ENCODE measurements around the gene NACC1. TPM values are rescaled to one million over a fixed set of nuclear protein-coding genes. Genes with fewer than 3 reads are reported as not detected.

Gene NACC1
- total RNA-seq, 1 donor from 2014 or later, result 66.1 TPM

DNA sequence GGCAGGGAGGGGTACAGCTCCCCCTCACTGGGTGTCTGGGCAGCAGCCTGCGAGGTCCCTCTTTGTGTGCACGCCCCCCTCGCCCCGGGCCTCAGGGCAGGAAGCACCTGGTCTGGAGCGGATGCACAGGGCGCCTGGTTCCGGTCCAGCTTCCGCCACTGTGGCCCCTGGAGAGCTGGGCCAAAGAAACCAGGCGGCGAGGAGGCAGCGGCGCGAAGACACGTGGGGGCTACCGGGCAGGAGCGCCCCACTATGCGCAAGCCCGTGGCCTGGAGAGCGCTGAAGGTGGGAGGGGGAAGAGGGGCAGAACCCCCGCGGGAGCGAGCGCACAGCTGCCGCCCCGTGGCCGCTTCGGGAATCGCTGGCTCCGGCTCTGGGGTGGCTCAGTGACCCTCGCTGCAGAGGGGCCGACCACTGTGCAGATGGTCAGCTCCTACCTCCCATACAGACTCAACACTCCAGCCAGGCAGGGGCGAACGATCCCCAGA lies 13.7 kb upstream of the NACC1 start:
- no peak overlapping the region for H3K4me3 ChIP-seq (ENCODE audit: low read depth, low read length)
- no peak for DNase-seq (ENCODE audit: low read depth)

DNA sequence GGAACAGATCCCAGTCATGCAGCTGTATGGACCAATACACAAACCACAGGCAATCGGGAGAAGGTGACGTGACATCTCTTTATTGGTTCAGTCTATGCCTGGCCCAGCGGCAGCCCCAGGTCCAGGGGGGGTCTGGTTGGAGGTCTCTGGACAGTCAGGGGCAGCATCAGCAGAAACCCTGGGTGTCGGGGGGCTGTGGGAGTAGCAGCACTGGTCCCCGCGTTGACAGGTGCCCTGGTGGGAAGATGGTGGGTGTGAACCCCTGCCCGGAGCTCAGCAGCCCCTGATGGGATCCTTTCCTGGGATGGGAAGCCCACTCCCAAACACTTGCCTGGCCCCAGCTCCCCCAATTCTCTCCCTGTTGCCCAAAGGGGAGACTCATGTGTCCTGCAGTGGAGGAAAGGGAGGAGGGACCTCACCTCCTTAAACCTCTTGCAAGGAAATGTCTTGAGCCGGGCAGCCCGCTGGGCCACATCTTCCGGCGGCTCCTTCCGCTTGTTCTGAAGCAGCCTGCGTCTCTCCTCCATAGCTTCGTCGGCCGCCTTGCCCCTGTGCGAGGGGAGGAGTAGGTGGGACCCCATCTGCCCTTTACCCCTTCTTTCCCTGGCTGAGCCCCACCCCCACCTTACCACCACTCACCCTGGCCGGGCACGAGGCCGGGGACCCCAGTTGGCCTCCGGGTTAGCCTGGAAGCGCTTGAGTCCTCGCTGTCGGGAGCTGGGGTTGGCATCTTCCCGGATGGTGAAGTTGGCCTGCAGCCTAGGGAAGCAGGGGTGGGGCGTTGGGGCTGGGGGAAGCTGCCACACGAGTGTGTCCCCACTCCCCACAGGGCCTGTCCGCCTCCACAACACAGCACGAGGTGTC lies 13.0 kb upstream of the NACC1 start:
- H3K27me3 ChIP-seq (ENCODE audit: control insufficient read depth, insufficient read depth, low read length), result peaks cover 2% of the 10 kb centered on the region
- DNase-seq (ENCODE audit: low read depth), result no peak
- H3K36me3 ChIP-seq (ENCODE audit: control insufficient read depth, insufficient read depth, low read length), result peaks cover 2% of the 10 kb centered on the region
- H3K4me3 ChIP-seq (ENCODE audit: low read depth, low read length), result no peak overlapping the region
- TF ChIP-seq CTCF (IDR thresholded peaks at IDR 0.05; ENCODE audit: insufficient read depth, low read length, poor library complexity, severe bottlenecking), result no peak

More for the DNA sequence above, 13.7 kb upstream of the NACC1 start:
- TF ChIP-seq CTCF (IDR thresholded peaks at IDR 0.05; ENCODE audit: insufficient read depth, low read length, poor library complexity, severe bottlenecking), result peak; percentile 71
- H3K36me3 ChIP-seq (ENCODE audit: control insufficient read depth, insufficient read depth, low read length), result peaks cover 2% of the 10 kb centered on the region
- H3K27me3 ChIP-seq (ENCODE audit: control insufficient read depth, insufficient read depth, low read length), result peaks cover 8% of the 10 kb centered on the region

GRCh38 chr19:13109361-13110098 lies 8.5 kb upstream of the NACC1 start:
- no peak for TF ChIP-seq CTCF (IDR thresholded peaks at IDR 0.05; ENCODE audit: insufficient read depth, low read length, poor library complexity, severe bottlenecking)
- Histone ChIP-seq H3K4me3 (ENCODE audit: low read depth, low read length) (no peak overlapping the region), H3K36me3 (ENCODE audit: control insufficient read depth, insufficient read depth, low read length) (peaks cover 2% of the 10 kb centered on the region)

DNA sequence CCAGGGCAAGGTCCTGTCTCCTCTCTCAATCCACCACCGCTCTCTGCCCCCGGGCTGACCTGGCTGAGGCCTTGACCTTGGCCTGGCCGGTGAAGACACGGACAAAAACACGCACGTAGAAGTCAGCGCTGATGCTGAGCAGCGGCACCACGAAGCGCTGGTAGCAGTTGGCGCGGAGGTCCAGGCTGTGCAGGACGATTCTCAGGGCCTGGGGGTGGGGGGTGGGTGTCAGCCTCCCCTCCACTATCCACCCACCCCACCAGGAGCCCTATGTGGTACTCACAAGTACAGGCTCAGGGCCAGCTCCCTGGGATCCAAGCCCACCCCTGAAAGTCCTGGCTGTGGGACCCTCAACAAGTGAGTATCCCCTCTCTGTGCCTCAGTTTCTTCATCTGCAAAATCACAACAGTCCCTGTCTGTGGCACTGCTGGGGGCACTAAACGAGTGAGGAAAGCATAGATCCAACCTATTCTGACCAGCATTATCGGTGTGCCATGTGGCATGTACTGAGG lies 7.9 kb upstream of the NACC1 start:
- DNase-seq (ENCODE audit: low read depth), result no peak
- Histone ChIP-seq H3K27me3 (ENCODE audit: control insufficient read depth, insufficient read depth, low read length) (no peaks in the 10 kb centered on the region), H3K36me3 (ENCODE audit: control insufficient read depth, insufficient read depth, low read length) (peaks cover 2% of the 10 kb centered on the region), H3K4me3 (ENCODE audit: low read depth, low read length) (no peak overlapping the region)
- TF ChIP-seq CTCF (IDR thresholded peaks at IDR 0.05; ENCODE audit: insufficient read depth, low read length, poor library complexity, severe bottlenecking), result no peak

More at GRCh38 chr19:13109361-13110098, 8.5 kb upstream of the NACC1 start:
- no peak for DNase-seq (ENCODE audit: low read depth)
- no peaks in the 10 kb centered on the region for H3K27me3 ChIP-seq (ENCODE audit: control insufficient read depth, insufficient read depth, low read length)

DNA sequence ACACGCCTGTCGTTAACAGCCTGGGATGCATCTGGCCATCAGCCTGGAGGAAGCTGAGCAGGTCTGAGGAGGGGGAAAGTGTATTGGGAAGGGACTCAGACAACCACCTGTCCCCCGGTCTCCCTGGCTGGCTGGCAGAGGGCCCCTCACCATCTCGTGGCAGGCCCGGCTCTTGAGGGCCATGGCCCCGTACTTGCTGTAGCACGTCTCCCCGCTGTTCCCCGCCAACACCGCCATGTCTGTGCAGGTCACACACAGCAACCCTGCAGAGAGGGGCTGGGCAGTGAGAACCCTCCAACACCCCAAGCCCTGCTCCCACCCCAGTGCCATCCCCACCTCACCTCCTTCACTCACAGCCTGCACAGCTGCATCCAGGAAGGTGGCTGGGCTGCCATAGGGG lies 5.5 kb upstream of the NACC1 start:
- TF ChIP-seq CTCF (IDR thresholded peaks at IDR 0.05; ENCODE audit: insufficient read depth, low read length, poor library complexity, severe bottlenecking), result no peak
- H3K36me3 ChIP-seq (ENCODE audit: control insufficient read depth, insufficient read depth, low read length), result no peaks in the 10 kb centered on the region
- DNase-seq (ENCODE audit: low read depth), result no peak
- no peak overlapping the region for H3K4me3 ChIP-seq (ENCODE audit: low read depth, low read length)
- no peaks in the 10 kb centered on the region for H3K27me3 ChIP-seq (ENCODE audit: control insufficient read depth, insufficient read depth, low read length)
